ENCODE data around the gene B3GAT2.
"Not testable (repeated sequence)": the region's sequence is repeated elsewhere in the genome, so short reads cannot be mapped to it uniquely, and the experiment has no call there.

Gene B3GAT2

DNA sequence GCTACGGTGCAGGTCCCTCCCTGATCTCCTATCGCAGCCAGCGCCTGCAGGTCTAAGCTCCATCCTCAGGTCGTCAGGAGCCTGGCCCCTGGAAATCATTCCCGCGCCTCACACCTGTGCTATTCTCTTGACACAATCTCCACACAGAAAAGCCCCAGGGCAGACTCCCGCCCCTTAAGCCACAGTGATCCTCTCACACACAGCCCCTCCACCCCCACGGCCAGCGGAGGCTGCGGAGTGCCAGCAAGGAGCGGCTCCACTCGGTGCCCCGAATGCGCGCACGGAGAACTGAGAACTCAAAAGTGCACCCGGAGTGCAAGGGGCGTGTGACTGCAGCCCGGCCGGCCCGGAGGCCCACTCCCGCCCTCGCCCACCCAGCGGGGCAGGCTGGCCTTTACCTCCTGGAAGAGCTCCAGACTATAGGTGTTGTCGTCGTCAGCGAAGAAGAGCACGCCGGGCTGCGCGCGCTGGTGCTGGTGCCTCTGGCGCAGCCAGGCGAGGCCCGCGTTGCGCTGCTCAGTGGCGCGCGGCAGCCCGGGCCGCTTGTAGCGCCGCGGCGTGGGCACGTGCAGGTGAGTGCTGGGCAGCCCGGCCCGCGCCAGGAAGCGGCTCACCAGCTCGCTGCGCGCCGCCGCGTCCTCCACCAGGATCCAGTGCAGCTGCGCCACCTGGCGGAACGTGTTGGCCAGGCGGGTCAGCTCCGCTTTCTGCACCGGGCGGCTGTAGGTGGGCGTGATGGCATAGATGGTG, 1.2 kb downstream of the B3GAT2 start:
- TF ChIP-seq CTCF (conservative IDR thresholded peaks at IDR 0.05; ENCODE audit: low read length), result peak; percentile 67
- peak overlapping the region; percentile 49 for H3K4me3 ChIP-seq (ENCODE audit: low read length)
- DNase-seq (ENCODE audit: low read depth), result peak; percentile 54

GRCh38 chr6:70954750-70955149, 2.1 kb downstream of the B3GAT2 start:
- no peak overlapping the region for H3K4me3 ChIP-seq (ENCODE audit: low read length)
- no peak for DNase-seq (ENCODE audit: low read depth)
- no peak for TF ChIP-seq CTCF (conservative IDR thresholded peaks at IDR 0.05; ENCODE audit: low read length)

GRCh38 chr6:70954176-70954575, 2.7 kb downstream of the B3GAT2 start:
- no peak for TF ChIP-seq CTCF (conservative IDR thresholded peaks at IDR 0.05; ENCODE audit: low read length)
- no peak for DNase-seq (ENCODE audit: low read depth)
- no peak overlapping the region for H3K4me3 ChIP-seq (ENCODE audit: low read length)

DNA sequence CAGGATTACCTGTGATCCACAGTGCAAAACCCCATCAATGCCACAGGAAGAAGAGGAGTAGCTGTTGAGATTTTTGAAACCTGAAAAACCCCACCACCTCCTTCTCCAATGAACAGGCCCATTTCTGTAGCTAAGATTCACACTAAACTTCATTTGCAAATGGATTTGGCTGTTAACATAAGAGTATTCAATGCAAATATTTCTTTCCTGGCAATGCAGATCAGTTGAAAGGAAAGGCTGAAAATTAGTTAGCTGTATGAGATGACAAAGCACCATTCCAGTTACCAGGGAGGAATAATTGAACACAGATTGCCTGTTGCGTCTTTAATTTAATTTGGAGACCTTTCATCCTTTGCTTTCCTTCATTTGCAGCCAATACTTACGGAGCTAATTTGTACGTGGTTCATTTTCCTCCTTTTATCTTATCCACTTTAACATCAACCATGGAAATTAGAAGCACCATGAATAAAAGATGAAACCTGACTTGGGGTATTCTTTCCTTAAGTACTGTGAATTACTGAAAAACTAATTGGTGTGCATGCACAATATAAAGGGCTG, 4.2 kb downstream of the B3GAT2 start:
- no peak overlapping the region for H3K4me3 ChIP-seq (ENCODE audit: low read length)
- no peak for DNase-seq (ENCODE audit: low read depth)
- no peak for TF ChIP-seq CTCF (conservative IDR thresholded peaks at IDR 0.05; ENCODE audit: low read length)

DNA sequence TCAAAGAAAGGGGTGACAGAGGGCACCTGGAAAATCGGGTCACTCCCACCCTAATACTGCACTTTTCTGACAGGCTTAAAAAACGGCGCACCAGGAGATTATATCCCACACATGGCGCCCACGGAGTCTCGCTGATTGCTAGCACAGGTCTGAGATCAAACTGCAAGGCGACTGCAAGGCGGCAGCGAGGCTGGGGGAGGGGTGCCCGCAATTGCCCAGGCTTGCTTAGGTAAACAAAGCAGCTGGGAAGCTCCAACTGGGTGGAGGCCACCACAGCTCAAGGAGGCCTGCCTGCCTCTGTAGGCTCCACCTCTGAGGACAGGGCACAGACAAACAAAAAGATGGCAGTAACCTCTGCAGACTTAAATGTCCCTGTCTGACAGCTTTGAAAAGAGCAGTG, 12.5 kb downstream of the B3GAT2 start:
- DNase-seq (ENCODE audit: low read depth), result not testable (repeated sequence)

DNA sequence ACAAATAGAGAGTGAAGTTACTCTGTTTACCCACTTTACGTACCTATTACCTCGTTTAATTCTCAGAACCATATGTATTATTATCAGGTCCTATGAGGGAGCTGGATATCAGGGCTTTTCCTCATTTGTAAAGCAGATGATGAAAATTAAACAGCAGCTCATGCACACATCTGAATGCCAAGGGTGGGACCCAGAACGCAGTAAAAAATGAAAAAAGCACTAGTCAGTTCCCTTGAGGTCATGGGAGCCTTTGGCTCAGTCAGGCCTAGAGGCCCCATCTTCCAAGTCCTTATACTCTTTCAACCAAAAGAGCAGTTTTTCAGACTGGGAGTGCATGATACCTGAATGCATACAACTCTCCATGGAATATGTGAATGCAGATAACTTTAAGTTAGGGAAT, 23.0 kb downstream of the B3GAT2 start:
- no peak overlapping the region for H3K4me3 ChIP-seq (ENCODE audit: low read length)
- no peak for DNase-seq (ENCODE audit: low read depth)
- TF ChIP-seq CTCF (conservative IDR thresholded peaks at IDR 0.05; ENCODE audit: low read length), result no peak

More for the DNA sequence above, 12.5 kb downstream of the B3GAT2 start:
- H3K4me3 ChIP-seq (ENCODE audit: low read length), result not testable (repeated sequence)

DNA sequence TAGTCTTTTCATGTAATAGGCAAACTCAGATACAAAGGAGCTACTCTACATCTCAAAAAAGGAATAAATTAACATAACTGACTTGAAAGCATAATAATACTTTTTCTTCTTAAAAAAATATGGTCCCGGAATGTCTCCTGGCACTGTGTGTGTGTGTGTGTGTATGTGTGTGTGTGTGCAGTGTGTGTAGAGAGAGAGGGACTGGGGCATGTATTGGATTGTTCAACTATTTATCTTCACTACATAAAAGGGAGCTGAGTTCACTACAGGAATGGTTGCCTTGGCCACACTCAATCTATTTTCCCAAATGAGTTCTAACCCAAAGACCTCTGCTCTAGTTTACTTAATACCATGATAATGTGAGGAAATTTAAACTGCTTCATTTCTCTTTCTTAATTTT, 51.1 kb downstream of the B3GAT2 start:
- TF ChIP-seq CTCF (conservative IDR thresholded peaks at IDR 0.05; ENCODE audit: low read length), result no peak
- DNase-seq (ENCODE audit: low read depth), result no peak

More for the DNA sequence above, 51.1 kb downstream of the B3GAT2 start:
- no peak overlapping the region for H3K4me3 ChIP-seq (ENCODE audit: low read length)
